Mucosa of stomach (tissue), 1 donor: ENCODE data around the gene IGSF23.
"Not testable (repeated sequence)": the region's sequence is repeated elsewhere in the genome, so short reads cannot be mapped to it uniquely, and the experiment has no call there.

Experiments used
- H3K27me3 ChIP-seq: one replicate; pipeline ENCODE4 v1.7.0; 2013; ENCODE audit warnings: mild to moderate bottlenecking, low read length; ENCODE audit not compliant: control insufficient read depth, insufficient read depth
- H3K36me3 ChIP-seq: one replicate; pipeline ENCODE4 v1.7.0; 2013; ENCODE audit warnings: low read length; ENCODE audit not compliant: control insufficient read depth, insufficient read depth
- H3K4me1 ChIP-seq: one replicate; pipeline ENCODE4 v1.7.0; 2013; ENCODE audit warnings: mild to moderate bottlenecking, low read length; ENCODE audit not compliant: control insufficient read depth, insufficient read depth
- H3K4me3 ChIP-seq: one replicate; pipeline ENCODE4 v1.7.0; 2013; ENCODE audit warnings: low read length
- H3K9ac ChIP-seq: one replicate; pipeline ENCODE4 v1.7.0; 2013; ENCODE audit warnings: mild to moderate bottlenecking, low read length, moderate library complexity
- H3K9me3 ChIP-seq: one replicate; pipeline ENCODE4 v1.7.0; 2013; ENCODE audit warnings: mild to moderate bottlenecking, low read length, moderate library complexity; ENCODE audit not compliant: control insufficient read depth
- donor health status: Pancreatic carcinoma.

Gene IGSF23

DNA sequence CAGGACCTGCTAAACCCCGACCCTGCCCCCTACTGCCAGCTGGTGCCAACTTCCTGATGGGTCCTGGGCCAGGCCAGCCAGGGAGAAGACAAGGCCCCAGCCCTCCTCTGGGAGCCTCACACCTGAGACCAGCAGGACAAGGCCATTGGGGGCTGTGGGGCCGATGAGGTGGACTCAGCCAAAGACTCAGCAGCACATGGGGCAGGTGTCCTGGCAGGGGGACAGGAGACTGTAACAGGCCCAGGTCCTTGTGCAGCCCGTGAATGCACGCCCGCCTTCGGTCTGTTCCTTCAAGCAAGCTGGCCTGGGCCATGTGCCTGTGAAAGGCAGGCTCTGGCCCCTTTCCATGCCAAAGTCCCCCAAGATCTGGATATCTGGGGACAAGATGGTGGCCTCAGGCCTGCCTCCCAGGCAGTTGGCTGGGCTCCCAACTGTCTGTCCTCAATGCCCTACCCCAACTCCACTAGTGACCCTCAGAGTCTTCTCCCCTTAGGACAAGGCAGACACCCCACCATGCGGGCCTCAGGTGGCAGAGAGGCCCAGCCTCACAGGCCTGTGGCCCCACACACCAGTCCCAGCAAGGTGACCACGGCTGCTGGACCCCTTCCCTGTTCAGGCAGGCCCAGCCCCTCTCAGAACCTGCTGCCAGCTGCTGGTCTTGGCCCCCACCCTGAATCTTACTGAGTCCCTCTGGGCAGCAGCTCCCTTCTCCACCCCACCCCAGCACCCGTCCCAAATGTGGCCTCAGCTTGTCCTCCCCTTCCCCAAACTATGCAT lies 70.3 kb downstream of the IGSF23 start:
- no peaks in the 10 kb centered on the region for H3K36me3 ChIP-seq
- H3K27me3 ChIP-seq, result no peaks in the 10 kb centered on the region
- H3K4me1 ChIP-seq, result peaks cover 13% of the 10 kb centered on the region
- no peak overlapping the region for H3K9ac ChIP-seq
- H3K9me3 ChIP-seq, result no peaks in the 10 kb centered on the region
- no peak overlapping the region for H3K4me3 ChIP-seq

GRCh38 chr19:44684396-44684795 lies 71.0 kb downstream of the IGSF23 start:
- peaks cover 17% of the 10 kb centered on the region for H3K4me1 ChIP-seq
- not testable (repeated sequence) for H3K4me3 ChIP-seq, H3K9ac ChIP-seq, H3K36me3 ChIP-seq, H3K27me3 ChIP-seq, H3K9me3 ChIP-seq

- H3K9me3 ChIP-seq, result no peaks in the 10 kb centered on the region
- no peaks in the 10 kb centered on the region for H3K27me3 ChIP-seq
- no peak overlapping the region for H3K4me3 ChIP-seq
- H3K4me1 ChIP-seq, result peaks cover 23% of the 10 kb centered on the region
- H3K9ac ChIP-seq, result no peak overlapping the region
- no peaks in the 10 kb centered on the region for H3K36me3 ChIP-seq
Measured at GRCh38 chr19:44684892-44685863, 71.8 kb downstream of the IGSF23 start.

GRCh38 chr19:44685877-44686276 lies 72.5 kb downstream of the IGSF23 start:
- Histone ChIP-seq H3K9ac (no peak overlapping the region), H3K4me1 (peaks cover 22% of the 10 kb centered on the region), H3K9me3 (no peaks in the 10 kb centered on the region), H3K4me3 (no peak overlapping the region), H3K27me3 (no peaks in the 10 kb centered on the region), H3K36me3 (no peaks in the 10 kb centered on the region)
